Myometrial cell (primary cell): ENCODE results near the gene SERINC3. TPM values are rescaled to one million over a fixed set of nuclear protein-coding genes. Genes with fewer than 3 reads are reported as not detected.

ENCODE experiments used
- total RNA-seq: library from RNA; depleted of rRNA; stranded (reverse); fragments of >200 nt; gene quantifications from 2 replicates; pipeline ENCODE4 v1.2.3, GENCODE V29; 2015

SERINC3 gene
- total RNA-seq = 91.7 and 93.4 TPM in 2 replicates

GRCh38 chr20:44521484-44522481 lies at the start of gene SERINC3:
SERINC3 (minus strand) TSS chr20:44522070; CDS start chr20:44521951, 119 bp downstream.

GRCh38 chr20:44475694-44476560 lies 45.9 kb downstream of the SERINC3 start, which contains the start of gene TTPAL:
TTPAL (plus strand) TSS chr20:44475874; CDS start chr20:44480000, 4,126 bp downstream.

Other genes starting within 250 kb of the SERINC3 start
- 7.6 and 8.9 TPM in 2 replicates for gene FITM2, start 210.9 kb downstream of the SERINC3 start, total RNA-seq
- gene R3HDML, start 185.0 kb downstream of the SERINC3 start, total RNA-seq = not detected in 2 replicates
- not detected in 2 replicates for gene HNF4A, start 166.4 kb downstream of the SERINC3 start, total RNA-seq
- gene TTPAL, start 46.2 kb downstream of the SERINC3 start, total RNA-seq = 16.7 and 18.6 TPM in 2 replicates
- 125 and 143 TPM in 2 replicates for gene PKIG, start 60.5 kb upstream of the SERINC3 start, total RNA-seq
- 9.0 and 9.8 TPM in 2 replicates for gene ADA, start 129.6 kb upstream of the SERINC3 start, total RNA-seq
- not detected in 2 replicates for gene CCN5, start 193.3 kb upstream of the SERINC3 start, total RNA-seq
- gene KCNK15, start 223.8 kb upstream of the SERINC3 start, total RNA-seq = not detected in 2 replicates